ENCODE data around the gene TXNIP.
A peak's percentile ranks its signal among the peaks of the same experiment; 100 is the strongest.

The TXNIP gene

DNA sequence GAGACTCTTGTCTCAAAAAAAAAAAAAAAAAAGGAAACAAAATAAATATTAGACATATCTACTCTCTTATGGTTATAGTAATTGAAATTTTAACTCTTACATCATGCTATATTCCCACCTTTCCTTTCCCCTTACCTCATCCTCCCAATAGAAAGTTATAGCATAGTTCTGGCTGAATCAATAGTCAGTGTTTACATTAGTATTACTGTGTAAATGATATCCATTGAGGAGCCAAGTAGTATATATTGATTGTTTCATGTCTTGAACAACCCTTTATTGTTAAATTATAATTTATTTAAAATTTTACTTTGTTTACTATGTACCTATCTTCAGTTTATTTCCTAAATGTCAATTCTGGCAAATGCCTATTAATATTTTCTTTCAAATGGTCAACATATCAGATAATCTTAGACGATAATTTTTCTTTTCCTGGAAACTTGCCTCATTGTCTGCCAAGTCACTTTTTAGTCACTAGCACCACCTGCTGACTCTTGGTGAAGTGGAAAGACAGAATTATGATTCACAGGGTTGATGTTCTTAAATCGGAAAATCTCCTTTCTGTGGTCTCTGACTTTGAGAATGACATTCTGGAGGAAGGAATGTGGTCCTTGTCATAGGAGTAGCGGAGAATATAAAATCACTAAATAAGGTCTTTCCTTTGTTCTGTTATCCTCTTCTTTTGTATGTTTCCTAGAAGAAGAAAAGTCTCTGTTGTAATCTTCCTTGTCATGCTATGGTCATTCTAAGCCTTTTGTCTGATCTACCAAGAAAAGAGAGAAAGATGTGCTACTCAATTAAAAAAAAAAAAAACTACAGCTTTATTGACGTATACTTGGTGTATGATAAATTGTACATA is 16.6 kb upstream of the TXNIP start:
- DNase-seq, result peak; percentile 15 to 64

GRCh38 chr1:146010126-146010738 is 13.9 kb upstream of the TXNIP start:
- no peak for DNase-seq

DNA sequence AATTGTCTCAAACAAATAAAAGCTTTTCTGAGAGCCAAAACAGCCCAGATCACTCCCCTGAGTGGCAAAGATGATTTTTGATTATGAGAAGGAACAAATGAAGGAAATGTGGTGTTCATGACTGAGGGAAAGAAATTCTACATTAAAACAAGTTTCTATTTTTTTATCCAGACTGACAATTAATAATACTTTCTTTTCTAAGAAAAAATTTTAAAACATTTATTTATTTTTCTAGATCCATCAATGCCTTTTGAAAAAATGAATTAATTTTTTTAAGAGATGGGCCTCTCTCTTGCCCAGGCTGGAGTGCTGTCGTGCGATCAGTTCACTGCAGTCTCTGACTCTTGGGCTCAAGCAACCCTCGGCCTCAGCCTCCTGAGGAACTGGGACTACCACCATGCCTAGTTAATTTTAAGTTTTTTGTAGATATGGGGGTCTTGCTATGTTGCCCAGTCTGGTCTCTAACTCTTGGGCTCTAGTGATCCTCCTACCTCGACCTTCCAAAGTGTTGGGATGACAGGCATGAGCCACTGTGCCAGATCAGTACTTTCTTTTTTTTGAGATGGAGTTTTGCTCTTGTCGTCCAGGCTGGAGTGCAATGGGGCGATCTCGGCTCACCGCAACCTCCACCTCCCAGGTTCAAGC is 11.2 kb upstream of the TXNIP start:
- no peak for DNase-seq

- DNase-seq, result no peak
Observed at GRCh38 chr1:146001709-146002108, 5.3 kb upstream of the TXNIP start.

DNA sequence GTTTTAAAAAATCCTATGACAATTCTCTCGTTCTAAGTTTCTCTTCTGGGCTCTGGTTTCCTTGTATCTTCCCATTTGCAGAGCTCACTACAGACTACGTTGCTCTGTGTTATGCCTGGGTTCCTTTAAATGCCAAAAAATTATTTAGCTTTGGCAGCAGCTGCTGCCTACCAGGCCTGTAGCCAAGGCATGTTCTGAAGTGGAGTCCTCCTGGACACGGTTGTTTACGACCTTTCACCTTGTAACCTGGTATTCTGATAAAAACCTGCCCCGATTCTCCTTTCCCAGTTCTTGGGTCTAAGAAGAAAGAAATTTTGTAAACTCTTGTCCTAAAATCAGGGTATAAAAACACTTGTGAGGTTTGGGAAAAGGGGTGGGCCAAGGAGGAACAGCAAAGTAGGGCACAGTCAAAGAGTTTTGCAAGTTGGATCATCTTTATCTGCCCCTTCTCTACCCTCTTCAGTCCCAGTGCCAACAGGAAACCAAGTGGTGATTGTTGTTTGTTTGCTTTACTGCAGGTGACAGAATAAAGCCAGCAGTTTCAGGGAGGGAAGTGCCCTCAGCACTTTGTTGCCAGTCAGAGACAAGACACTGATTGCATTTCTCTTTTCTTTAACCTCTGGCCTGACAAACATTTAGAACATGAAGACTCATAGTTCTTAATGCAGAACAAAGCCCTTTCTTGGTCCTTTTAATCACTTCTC is 3.1 kb upstream of the TXNIP start:
- DNase-seq, result no peak

DNA sequence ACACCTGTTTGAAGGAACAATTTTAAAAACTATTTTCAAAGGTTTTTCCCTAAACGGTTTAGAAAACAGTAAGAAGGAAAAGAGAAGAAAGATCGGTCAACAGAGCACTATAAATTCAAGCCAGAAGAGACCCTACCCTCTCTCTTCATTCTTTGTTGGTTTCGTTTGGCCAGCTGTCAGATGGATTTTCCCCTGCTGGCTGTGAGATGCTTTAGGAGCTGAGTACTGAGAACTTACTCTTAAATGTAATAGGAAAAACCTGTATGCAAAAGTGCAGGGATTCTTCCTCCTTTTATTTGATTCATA is 1.3 kb upstream of the TXNIP start:
- no peak for DNase-seq

DNA sequence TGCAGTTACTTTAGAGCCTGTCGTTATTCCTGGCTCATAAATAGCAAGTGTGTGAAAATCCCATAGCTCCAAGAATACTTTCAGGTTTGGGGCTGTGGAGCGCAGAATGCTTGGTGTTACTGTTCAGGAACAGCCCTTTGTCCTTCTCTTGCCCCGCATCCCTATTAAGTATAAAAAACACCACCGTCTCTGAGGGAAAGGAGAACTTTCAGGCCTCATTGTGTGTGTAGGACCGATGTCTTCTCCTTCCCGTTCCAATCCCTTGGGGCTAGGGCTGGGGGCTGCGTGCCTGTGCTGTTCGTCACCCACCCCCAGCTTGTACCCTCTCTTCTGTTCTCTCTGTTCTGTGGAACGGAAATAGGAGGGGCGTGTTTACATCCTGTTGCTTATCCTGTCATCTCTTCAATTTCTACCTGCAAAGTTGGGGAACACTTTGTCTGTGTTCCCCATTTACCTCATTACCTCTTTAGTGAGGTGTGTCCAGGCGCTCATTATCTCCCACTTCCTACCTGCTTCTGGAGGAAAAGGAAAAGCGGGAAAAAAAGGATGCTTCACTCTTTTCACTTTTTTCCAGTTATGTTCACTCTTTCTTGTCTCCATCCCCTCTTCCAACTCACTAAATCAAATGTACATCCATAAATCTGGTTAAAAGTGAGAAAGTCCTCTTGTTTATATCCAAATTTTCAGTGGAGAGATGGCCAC is 788 bp upstream of the TXNIP start:
- peak in 1 of 2 donors; percentile 69 for DNase-seq

DNA sequence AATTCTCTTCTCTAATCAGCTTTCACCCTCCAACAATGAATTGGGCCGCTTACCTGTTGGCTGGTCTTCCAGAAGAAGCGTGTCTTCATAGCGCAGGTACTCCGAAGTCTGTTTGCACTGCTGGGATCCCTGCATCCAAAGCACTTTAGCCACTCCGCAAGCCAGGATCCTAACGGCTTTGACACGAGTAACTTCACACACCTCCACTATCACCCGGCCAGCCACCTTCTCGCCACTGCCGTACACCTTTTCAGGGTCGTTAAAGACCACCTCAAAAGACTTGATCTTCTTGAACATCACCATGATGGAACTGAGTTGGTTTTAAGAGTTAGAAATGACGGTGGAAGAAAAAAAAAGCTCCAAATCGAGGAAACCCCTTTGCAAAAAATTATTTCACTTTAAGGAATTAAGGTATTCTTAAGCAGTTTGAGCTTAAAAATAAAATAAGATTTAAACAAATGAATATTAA is 381 bp downstream of the TXNIP start:
- DNase-seq, result no peak

- DNase-seq, result no peak
Observed at GRCh38 chr1:145995148-145995881, 1.1 kb downstream of the TXNIP start.

DNA sequence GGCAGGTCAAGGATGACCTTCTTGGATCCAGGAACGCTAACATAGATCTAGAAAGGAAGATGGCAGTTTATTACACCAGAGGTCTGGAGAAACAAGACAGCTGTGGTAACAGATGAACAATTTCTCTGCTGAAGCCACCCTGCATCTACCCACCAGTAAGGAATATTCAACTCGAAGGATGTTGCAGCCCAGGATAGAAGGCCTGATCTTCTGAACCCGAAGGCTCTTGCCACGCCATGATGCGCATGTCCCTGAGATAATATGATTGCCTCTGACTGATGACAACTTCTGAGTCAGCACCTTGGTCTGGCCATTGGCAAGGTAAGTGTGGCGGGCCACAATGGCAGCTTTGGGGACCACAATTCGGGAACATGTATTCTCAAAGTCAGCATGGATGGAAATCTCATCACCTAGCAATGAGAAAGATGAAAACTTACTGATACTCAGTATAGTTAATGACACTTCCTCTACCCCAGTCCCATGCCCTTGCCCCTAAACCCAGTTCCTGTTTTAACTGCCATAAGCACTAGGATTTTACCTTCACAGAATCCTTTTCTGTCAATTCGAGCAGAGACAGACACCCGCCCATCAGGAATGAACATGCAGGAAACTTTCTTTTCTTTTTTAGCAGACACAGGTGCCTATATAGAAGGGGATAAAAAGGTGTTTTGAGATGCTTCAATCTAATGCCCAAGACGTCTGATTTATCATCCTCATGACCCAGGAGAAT is 1.8 kb downstream of the TXNIP start:
- DNase-seq, result no peak

DNA sequence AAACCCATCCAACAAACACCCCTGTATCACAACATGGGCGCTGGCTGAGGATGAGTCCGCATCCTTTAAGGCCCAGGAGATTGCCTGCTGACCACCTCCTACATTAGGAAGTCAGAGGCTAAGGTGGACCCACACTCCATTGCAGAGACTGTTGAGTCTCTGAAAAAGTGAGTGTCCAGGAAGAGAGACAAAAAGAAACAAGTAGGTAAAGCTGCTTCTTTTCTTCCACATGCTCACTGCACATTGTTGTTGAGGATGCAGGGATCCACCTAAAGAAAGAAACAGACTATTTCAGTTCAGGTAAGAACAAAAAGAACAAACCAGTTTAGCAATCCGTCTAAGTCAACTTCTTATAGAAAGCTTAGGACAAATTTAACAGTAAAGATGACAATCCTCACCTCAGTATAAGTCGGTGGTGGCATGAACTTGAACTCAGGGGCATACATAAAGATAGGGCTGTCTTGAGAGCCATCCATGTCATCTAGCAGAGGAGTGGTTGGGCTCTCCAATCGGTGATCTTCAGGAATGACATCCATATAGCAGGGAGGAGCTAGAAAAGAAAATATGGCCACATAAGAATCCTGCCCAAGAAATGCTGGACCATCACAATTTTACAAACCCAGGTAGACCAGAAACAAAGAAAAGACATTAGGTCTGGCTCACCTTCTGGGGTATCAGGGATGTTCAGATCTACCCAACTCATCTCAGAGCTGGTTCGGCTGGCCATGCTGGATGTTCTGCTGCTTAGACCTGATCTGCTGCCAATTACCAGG is 2.6 kb downstream of the TXNIP start:
- DNase-seq, result no peak

DNA sequence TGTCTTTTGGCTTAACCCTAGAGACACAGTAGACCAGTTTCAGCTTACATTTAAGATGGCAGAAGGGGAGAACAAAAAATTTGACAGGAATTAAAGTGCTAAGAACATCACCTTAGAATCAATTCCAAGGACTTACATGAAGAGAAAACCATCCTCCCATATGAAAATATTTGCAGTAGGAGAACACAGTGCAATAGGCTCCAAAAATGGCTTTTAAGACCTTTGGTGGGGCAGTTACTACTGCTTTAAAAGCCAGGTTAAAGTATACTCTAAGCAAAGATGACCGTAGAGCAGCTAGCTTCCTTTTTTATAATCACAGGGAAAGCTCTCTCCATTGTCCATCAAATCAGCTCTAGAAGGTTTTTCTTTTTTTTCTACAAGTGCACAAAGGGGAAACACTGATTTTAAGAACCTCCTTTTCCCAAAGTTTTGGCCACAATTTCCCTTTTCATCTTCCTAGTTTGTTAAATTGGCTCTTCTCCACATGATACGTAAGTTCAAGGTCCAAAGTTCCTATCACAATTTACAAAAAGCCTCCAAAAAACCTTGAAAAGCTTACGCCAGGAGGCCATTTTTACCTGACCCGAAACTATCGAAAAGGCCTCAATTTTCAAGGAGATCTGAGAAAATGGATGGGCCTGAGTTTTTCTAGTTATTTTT is 3.3 kb downstream of the TXNIP start:
- DNase-seq, result no peak

- DNase-seq, result no peak
Observed at GRCh38 chr1:145992502-145992936, 3.9 kb downstream of the TXNIP start.

DNA sequence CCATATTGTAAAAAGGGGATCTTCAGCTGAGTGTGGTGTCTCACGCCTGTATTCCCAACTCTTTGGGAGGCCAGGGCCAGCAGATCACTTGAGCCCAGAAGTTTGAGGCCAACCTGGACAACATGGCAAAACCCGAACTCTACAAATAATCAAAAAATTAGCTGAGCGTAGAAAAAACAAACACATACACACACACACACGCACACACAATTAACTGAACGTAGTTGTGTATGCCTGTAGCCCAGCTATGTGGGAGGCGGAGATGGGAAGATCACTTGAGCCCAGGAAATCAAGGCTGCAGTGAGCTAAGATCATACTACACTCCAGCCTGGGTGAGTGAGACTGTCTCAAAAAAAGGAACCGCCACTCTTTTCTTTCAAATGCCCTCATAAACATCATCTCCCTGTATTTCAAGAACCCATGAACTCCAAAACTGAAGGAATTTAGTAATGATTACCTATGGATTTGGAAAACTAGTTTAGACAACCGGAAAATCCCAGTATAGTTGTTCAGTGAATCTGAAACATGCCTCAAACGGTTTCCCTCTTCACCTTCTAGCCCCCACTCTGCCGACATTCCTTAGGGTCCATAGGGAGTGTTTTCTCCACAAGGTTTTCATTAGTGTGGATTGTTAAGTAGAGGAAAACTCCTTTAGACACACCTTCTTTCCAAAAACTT is 4.5 kb downstream of the TXNIP start:
- no peak for DNase-seq

DNA sequence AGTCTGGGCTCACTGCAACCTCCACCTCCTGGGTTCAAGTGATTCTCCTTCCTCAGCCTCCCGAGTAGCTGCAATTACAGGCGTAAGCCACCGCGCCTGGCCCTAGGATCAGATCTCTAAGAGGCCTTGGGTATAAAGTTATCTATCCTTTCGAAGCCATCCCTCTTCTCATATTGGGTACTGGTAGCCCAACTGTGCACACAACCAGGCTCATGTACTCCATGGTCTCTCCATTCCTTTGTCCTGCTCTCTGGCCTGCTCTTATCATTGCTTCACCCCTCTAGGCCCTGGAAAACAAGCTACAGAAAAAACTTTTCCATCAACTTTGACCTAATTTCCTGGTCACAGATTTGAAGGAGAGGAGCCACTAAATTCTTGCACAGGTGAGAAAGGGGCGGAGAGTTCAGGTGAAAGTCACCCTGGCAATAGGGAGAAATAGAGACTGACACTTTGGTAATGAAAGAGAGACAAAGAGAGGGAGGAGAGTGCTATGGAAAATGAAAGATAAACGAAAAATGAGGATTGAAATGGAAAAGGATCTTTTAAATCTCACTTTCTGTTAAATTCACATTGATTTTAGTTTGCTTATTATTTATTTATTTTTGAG is 6.0 kb downstream of the TXNIP start:
- DNase-seq, result no peak

DNA sequence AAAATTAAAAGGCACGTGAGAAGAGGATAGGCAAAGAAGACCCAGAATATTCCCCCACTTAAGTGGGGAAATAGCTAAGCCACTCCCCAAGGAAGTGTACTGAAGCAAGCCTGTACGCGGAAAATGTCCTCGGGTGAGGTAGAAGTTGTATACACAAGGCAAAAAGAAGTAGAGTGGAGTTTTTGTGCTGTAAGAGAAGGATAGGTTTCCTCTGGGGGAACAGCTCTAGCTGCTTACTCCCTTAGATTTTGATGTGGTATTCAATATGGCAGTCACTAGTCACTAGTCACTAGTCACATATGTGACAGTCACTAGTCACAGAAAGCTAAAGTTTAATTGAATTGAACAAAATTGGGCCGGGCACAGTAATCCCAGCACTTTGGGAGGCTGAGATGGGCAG is 7.6 kb downstream of the TXNIP start:
- DNase-seq, result no peak

DNA sequence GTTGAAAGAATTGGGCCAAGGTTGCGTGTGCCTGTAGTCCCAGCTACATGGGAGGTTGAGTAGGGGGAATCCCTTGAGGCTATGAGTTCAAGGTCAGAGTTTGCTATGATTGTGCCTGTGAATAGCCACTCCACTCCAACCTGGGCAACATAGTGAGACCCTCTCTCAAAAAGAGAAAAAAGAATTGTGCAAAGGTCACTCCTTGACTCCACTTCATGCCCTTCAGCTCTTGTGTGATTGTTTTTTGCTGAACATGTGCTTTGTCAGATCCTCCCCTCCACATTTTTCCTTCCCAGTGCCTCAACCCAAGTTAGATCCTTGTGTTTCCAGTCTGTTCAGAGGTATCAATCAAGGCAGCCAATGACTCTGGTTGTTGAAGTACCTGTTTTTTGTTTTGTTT is 8.5 kb downstream of the TXNIP start:
- no peak for DNase-seq

DNA sequence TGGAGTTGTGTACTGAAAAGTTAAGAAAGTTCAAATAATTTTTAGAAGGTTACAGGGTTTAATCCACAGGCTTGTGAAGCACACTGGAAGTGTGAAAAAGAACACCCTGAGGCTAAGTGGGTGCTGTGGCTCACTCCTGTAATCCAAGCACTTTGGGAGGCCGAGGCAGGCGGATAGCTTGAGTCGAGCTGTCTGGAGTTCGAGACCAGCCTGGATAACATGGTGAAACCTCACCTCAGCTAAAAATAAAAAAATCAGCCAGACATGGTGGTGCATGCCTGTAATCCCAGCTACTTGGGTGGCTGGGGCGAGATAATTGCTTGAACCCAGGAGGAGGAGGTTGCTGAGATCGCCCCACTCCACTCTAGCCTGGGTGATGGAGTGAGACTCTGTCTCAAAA is 9.8 kb downstream of the TXNIP start:
- DNase-seq, result no peak
